Esophagus muscularis mucosa (tissue), 4 donors: ENCODE results near the gene EEIG1.

ENCODE experiments used
- EP300 ChIP-seq: sonication (generic); formaldehyde crosslinking; IDR thresholded peaks from one replicate; pipeline ENCODE4 v1.6.1; 2017; ENCODE audit warnings: antibody characterized with exemption
- POLR2A ChIP-seq: fragments of 450-650 bp; IDR thresholded peaks from one replicate; pipeline ENCODE4 v1.6.1; 2017; ENCODE audit warnings: antibody characterized with exemption, moderate library complexity, mild to moderate bottlenecking, low read depth
- POLR2AphosphoS5 ChIP-seq, 2 donors: sonication (generic); formaldehyde crosslinking; IDR thresholded peaks; one replicate each; pipeline ENCODE4 v1.6.1; 2017; ENCODE audit warnings: antibody characterized with exemption in 2 of 2
- TF ChIP-seq, protein P1 (sequence below), 3 experiments: fragments of 200-600 bp in 2 of 3; fragments of 450-650 bp in 1 of 3; sonication (generic) in 2 of 3; IDR thresholded peaks; one replicate each; pipeline ENCODE4 v1.5.1; 2017 to 2019; ENCODE audit warnings: antibody characterized with exemption in 3 of 3, mild to moderate bottlenecking in 2 of 3, moderate library complexity in 1 of 3

DNA sequence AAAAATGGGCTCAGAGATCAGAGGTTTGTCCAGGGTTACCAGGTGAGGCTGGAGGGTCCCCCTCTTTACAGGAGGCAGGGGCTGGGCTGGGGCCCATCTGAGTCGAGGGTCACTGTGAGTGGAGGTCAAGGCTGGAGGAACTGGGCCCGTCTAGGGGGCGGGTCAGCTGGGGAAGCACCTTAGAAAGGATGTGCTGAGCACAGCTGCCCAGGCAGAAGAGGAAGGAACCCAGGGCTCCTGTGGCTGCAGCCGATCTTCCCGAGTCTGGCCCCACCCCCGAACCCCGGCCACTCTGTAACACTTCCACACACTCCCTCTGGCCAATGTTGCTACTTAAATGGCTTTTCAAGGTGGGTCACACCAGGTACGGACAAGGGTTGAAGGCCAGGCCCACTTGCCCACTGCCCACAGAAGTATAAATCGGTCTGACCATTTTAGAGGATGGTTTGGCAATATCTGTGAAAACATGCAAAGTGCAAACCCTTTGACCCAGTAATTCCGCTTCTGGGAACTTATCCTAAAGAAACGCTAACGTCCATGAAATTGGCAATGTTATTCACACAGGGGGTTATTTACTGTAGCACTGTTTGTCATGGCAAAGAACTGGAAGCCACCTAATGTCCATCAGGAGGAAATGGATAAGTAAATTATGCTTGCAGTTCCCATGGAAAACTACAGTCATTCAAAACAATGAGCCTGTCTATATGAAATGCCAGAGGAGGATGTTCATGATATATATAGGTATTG lies 30.5 kb upstream of the EEIG1 start:
- TF ChIP-seq, protein P1, sequence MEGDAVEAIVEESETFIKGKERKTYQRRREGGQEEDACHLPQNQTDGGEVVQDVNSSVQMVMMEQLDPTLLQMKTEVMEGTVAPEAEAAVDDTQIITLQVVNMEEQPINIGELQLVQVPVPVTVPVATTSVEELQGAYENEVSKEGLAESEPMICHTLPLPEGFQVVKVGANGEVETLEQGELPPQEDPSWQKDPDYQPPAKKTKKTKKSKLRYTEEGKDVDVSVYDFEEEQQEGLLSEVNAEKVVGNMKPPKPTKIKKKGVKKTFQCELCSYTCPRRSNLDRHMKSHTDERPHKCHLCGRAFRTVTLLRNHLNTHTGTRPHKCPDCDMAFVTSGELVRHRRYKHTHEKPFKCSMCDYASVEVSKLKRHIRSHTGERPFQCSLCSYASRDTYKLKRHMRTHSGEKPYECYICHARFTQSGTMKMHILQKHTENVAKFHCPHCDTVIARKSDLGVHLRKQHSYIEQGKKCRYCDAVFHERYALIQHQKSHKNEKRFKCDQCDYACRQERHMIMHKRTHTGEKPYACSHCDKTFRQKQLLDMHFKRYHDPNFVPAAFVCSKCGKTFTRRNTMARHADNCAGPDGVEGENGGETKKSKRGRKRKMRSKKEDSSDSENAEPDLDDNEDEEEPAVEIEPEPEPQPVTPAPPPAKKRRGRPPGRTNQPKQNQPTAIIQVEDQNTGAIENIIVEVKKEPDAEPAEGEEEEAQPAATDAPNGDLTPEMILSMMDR (IDR thresholded peaks at IDR 0.05) = no peak
- TF ChIP-seq POLR2A (no peak), EP300 (no peak), POLR2AphosphoS5 (IDR thresholded peaks at IDR 0.05) (no peak)
